Measurements from ENCODE around the gene ABCC4. TPM values are rescaled to one million over a fixed set of nuclear protein-coding genes. Genes with fewer than 3 reads are reported as not detected.

Gene ABCC4
- total RNA-seq, 1 donor from 2014 or later = 4.0 TPM

DNA sequence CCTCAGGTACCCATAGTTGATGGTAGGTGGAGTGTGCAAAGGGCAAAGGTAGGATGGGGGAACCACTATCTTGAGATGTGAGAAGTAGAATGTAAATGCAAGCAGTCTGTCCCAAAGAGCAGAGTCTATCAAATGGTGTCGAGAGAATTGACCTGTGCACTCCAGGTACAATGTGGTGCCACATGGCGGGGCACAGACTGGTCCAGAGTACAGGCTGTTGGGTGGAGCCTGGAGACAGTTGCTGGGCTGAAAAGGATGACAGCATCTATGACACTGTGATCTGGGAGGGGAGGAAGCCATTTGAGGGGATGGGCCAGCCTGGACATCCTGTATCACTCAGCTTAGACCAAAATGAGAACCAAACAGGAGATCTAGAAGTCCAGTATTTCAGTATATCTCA lies 180.6 kb downstream of the ABCC4 start:
- no peaks in the 10 kb centered on the region for H3K36me3 Mint-ChIP-seq (ENCODE audit: unreplicated experiment)
- no peaks in the 10 kb centered on the region for H3K27me3 Mint-ChIP-seq (ENCODE audit: unreplicated experiment)
- TF ChIP-seq, protein P1, sequence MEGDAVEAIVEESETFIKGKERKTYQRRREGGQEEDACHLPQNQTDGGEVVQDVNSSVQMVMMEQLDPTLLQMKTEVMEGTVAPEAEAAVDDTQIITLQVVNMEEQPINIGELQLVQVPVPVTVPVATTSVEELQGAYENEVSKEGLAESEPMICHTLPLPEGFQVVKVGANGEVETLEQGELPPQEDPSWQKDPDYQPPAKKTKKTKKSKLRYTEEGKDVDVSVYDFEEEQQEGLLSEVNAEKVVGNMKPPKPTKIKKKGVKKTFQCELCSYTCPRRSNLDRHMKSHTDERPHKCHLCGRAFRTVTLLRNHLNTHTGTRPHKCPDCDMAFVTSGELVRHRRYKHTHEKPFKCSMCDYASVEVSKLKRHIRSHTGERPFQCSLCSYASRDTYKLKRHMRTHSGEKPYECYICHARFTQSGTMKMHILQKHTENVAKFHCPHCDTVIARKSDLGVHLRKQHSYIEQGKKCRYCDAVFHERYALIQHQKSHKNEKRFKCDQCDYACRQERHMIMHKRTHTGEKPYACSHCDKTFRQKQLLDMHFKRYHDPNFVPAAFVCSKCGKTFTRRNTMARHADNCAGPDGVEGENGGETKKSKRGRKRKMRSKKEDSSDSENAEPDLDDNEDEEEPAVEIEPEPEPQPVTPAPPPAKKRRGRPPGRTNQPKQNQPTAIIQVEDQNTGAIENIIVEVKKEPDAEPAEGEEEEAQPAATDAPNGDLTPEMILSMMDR (IDR thresholded peaks at IDR 0.05) = no peak
- H3K4me3 Mint-ChIP-seq (ENCODE audit: unreplicated experiment) = no peak overlapping the region
- H3K9me3 Mint-ChIP-seq (ENCODE audit: unreplicated experiment) = no peaks in the 10 kb centered on the region
- no peak for DNase-seq (ENCODE audit: extremely low spot score, unreplicated experiment)
- H3K27ac Mint-ChIP-seq (ENCODE audit: unreplicated experiment) = no peak overlapping the region
- H3K4me1 Mint-ChIP-seq (ENCODE audit: unreplicated experiment) = no peaks in the 10 kb centered on the region

DNA sequence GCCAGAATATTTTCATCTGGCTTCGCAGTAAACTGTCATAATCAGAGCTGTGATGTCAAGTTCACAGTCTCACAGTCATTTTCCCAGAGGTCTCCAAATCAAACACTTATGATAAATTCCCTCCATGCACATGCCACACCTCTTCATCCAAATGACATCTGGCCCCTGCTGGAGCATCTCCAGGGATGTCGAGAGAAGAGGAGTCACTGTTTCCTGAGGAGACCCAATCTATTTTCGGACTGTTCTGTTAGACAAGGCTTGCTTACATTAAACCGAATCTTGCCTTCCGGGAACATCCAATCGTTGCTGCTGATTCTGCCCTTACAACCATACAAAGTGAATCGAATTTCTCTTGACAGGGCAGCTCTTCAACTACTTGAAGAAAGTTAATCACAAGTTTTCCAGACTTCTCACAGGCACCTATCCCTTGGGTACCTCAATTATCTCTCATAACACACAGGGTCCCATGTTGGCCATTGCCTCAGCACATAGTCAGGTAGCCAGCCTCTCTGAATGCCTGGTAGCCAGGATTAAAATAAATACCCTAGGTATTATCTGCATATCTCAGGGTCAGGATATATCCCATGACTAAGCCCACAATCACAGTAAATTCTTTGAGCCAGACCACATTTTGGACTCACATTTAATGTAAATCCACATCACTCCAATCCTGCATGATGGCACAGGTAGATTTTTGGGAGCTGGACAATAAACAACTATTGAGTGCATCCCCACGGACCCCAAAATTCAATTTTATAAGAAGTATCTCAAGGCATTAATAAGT lies 182.5 kb downstream of the ABCC4 start:
- DNase-seq (ENCODE audit: extremely low spot score, unreplicated experiment) = no peak
- H3K4me1 Mint-ChIP-seq (ENCODE audit: unreplicated experiment) = peaks cover 5% of the 10 kb centered on the region
- H3K4me3 Mint-ChIP-seq (ENCODE audit: unreplicated experiment) = no peak overlapping the region
- H3K27me3 Mint-ChIP-seq (ENCODE audit: unreplicated experiment) = no peaks in the 10 kb centered on the region
- no peaks in the 10 kb centered on the region for H3K9me3 Mint-ChIP-seq (ENCODE audit: unreplicated experiment)
- H3K36me3 Mint-ChIP-seq (ENCODE audit: unreplicated experiment) = no peaks in the 10 kb centered on the region
- TF ChIP-seq, protein P1 (IDR thresholded peaks at IDR 0.05) = no peak
- no peak overlapping the region for H3K27ac Mint-ChIP-seq (ENCODE audit: unreplicated experiment)

DNA sequence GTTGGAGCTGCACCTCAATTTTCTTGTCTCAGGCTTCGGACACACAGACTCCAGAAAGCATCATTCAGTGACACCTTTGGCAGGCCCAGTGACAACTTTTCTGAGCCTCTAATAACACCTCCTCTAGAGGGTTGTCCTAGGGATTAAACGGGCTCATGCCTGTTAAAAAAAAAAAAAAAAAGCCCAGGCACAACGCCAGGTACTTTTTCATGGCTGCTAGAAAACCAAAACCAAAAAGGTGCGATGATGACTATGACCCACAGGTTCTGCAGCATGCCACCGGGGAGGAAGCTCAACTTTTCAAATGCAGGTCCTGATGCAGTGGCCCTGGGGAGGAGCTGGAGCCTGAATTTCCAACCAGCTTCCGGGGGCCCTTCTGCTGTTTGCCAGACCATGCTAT lies 184.2 kb downstream of the ABCC4 start:
- H3K27me3 Mint-ChIP-seq (ENCODE audit: unreplicated experiment) = no peaks in the 10 kb centered on the region
- H3K4me3 Mint-ChIP-seq (ENCODE audit: unreplicated experiment) = no peak overlapping the region
- H3K27ac Mint-ChIP-seq (ENCODE audit: unreplicated experiment) = no peak overlapping the region
- peaks cover 5% of the 10 kb centered on the region for H3K4me1 Mint-ChIP-seq (ENCODE audit: unreplicated experiment)
- no peaks in the 10 kb centered on the region for H3K36me3 Mint-ChIP-seq (ENCODE audit: unreplicated experiment)
- TF ChIP-seq, protein P1 (IDR thresholded peaks at IDR 0.05) = no peak
- H3K9me3 Mint-ChIP-seq (ENCODE audit: unreplicated experiment) = no peaks in the 10 kb centered on the region
- DNase-seq (ENCODE audit: extremely low spot score, unreplicated experiment) = no peak

DNA sequence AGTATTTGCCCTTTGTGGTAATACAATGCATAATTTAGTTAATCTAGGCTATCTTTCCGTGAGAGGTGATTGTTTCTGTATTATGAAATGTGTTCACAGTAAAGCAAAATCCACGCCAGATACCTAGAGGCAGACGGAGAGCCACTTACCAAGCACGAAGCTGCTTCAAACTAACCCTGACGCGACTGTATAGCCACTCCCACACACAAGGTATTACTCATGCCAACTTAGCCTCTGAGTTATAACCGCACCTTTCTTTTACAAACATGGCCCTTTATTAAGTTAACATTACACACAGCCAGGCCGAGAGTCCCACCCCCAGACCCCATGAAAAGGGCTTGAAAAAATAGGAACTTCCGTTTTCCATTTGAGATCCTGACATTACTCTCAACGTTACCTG lies 185.7 kb downstream of the ABCC4 start:
- H3K27me3 Mint-ChIP-seq (ENCODE audit: unreplicated experiment) = no peaks in the 10 kb centered on the region
- TF ChIP-seq, protein P1 (IDR thresholded peaks at IDR 0.05) = no peak
- no peak overlapping the region for H3K27ac Mint-ChIP-seq (ENCODE audit: unreplicated experiment)
- H3K36me3 Mint-ChIP-seq (ENCODE audit: unreplicated experiment) = no peaks in the 10 kb centered on the region
- H3K4me1 Mint-ChIP-seq (ENCODE audit: unreplicated experiment) = peaks cover 5% of the 10 kb centered on the region
- H3K4me3 Mint-ChIP-seq (ENCODE audit: unreplicated experiment) = no peak overlapping the region
- no peak for DNase-seq (ENCODE audit: extremely low spot score, unreplicated experiment)
- no peaks in the 10 kb centered on the region for H3K9me3 Mint-ChIP-seq (ENCODE audit: unreplicated experiment)

DNA sequence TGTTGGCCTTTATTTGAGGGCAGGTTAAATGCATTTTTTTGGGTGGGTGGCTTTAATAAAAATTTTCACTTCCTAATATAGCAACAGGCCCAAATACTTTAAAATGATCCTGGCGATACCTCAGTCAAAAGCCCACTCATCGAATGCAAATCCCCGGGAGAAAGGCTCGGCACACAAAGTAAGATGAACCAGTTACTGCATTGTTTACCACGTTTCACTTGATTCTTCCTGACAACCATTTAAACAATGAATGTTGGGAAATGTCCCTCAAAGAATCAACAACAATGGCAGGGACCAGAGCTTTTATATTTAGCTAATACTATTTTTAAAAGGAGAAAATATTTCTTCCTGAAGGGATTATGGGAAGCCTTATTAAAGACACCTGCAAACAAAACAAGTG lies 187.7 kb downstream of the ABCC4 start:
- Mint-ChIP-seq H3K4me3 (ENCODE audit: unreplicated experiment) (no peak overlapping the region), H3K36me3 (ENCODE audit: unreplicated experiment) (no peaks in the 10 kb centered on the region), H3K4me1 (ENCODE audit: unreplicated experiment) (peaks cover 5% of the 10 kb centered on the region), H3K9me3 (ENCODE audit: unreplicated experiment) (no peaks in the 10 kb centered on the region), H3K27ac (ENCODE audit: unreplicated experiment) (no peak overlapping the region), H3K27me3 (ENCODE audit: unreplicated experiment) (no peaks in the 10 kb centered on the region)
- TF ChIP-seq, protein P1 (IDR thresholded peaks at IDR 0.05) = no peak
- DNase-seq (ENCODE audit: extremely low spot score, unreplicated experiment) = no peak

Data from osteocyte (in vitro differentiated cells).